A549 (cell line): ENCODE measurements around the gene KRT5. TPM values are rescaled to one million over a fixed set of nuclear protein-coding genes. Genes with fewer than 3 reads are reported as not detected.

Experiments used
- ATAC-seq, 2 experiments: fragments of 200-7000 bp in 1 of 2; fragments of >200 bp in 1 of 2; cut with Nextera tagmentation in 1 of 2; cut with Tn5 transposase in 1 of 2; 3 replicates each; pipeline versions ENCODE4 v1.8.0 to v1.9.1; 2018 to 2020; ENCODE audit warnings: mild to moderate bottlenecking in 1 of 2, moderate library complexity in 1 of 2
- CTCF ChIA-PET: fragments of 300-600 bp; sonication (Branson Sonifier 250); formaldehyde crosslinking; extraction: SDS; loops from one replicate; lab custom pipeline; 2021; ENCODE audit warnings: antibody characterized with exemption, inconsistent platforms; lab: Yijun Ruan, JAX
- POLR2A ChIA-PET: fragments of 350-600 bp; formaldehyde crosslinking; extraction: SDS; loops from one replicate; lab custom pipeline; 2021; ENCODE audit warnings: antibody characterized with exemption, inconsistent platforms; lab: Yijun Ruan, JAX
- DNase-seq, 2 experiments: peaks; one replicate each; pipeline versions ENCODE4 v3.0.0 to v3.0.0-alpha.2; 2011 to 2016; ENCODE audit warnings: low read depth in 1 of 2, low spot score in 1 of 2
- FAIRE-seq: peaks from 2 replicates; lab custom pipeline; 2011; peaks lifted over from hg19 to GRCh38; lab: Jason Lieb, UNC
- H3K27ac ChIP-seq, 2 experiments: fragments of >200 bp; sonication (Bioruptor Twin); formaldehyde crosslinking; 3 replicates each; pipeline ENCODE4 v1.5.1; 2016 to 2017
- H3K4me1 ChIP-seq: fragments of >200 bp; sonication (Bioruptor Twin); formaldehyde crosslinking; 3 replicates; pipeline ENCODE4 v1.6.1; 2016
- H3K4me2 ChIP-seq: fragments of >200 bp; sonication (Bioruptor Twin); formaldehyde crosslinking; 3 replicates; pipeline ENCODE4 v1.6.1; 2016
- H3K4me3 ChIP-seq: fragments of >200 bp; sonication (Bioruptor Twin); formaldehyde crosslinking; 3 replicates; pipeline ENCODE4 v1.5.1; 2016
- H3K9me3 ChIP-seq: fragments of >200 bp; sonication (Bioruptor Twin); formaldehyde crosslinking; 3 replicates; pipeline ENCODE4 v1.6.1; 2016
- ATOH8 ChIP-seq: fragments of 250-450 bp; sonication (Bioruptor Pico); IDR thresholded peaks from 2 replicates; pipeline ENCODE4 v1.5.0; 2020; ENCODE audit warnings: low read depth, mild to moderate bottlenecking, moderate library complexity
- BCL3 ChIP-seq: fragments of >200 bp; sonication (Bioruptor Twin); formaldehyde crosslinking; IDR thresholded peaks from 3 replicates; pipeline ENCODE4 v1.6.1; 2016
- BHLHE40 ChIP-seq: IDR thresholded peaks from 2 replicates; pipeline ENCODE4 v1.6.1; 2012; ENCODE audit warnings: low read depth, low read length, inconsistent platforms
- CBX8 ChIP-seq: fragments of 200-600 bp; sonication (generic); IDR thresholded peaks from 2 replicates; pipeline ENCODE4 v1.6.1; 2016
- CHD2 ChIP-seq: fragments of 150-350 bp; IDR thresholded peaks from 2 replicates; pipeline ENCODE4 v1.6.1; 2014; ENCODE audit warnings: low read length; ENCODE audit not compliant: partially characterized antibody
- E2F6 ChIP-seq: IDR thresholded peaks from 2 replicates; pipeline ENCODE4 v1.6.1; 2012; ENCODE audit warnings: low read depth, borderline replicate concordance
- EP300 ChIP-seq, 2 experiments: fragments of >200 bp; sonication (Bioruptor Twin); formaldehyde crosslinking; IDR thresholded peaks; 2 replicates in 1 of 2; 3 replicates in 1 of 2; pipeline ENCODE4 v1.6.1; 2016 to 2017
- FOSB ChIP-seq: fragments of 250-450 bp; sonication (Bioruptor Pico); IDR thresholded peaks from 2 replicates; pipeline ENCODE4 v1.5.0; 2020; ENCODE audit warnings: mild to moderate bottlenecking, moderate library complexity
- FOSL2 ChIP-seq, 2 experiments: fragments of 450-650 bp in 1 of 2; fragments of >200 bp in 1 of 2; sonication (Bioruptor Twin) in 1 of 2; formaldehyde crosslinking; IDR thresholded peaks; 2 replicates each; pipeline versions ENCODE4 v1.5.0 to v1.6.1; 2016 to 2020; ENCODE audit warnings: mild to moderate bottlenecking in 1 of 2, moderate library complexity in 1 of 2
- GATA3 ChIP-seq: IDR thresholded peaks from 2 replicates; pipeline ENCODE4 v1.6.1; 2012; ENCODE audit warnings: borderline replicate concordance
- HEYL ChIP-seq: fragments of 250-450 bp; sonication (Bioruptor Pico); IDR thresholded peaks from 2 replicates; pipeline ENCODE4 v1.8.0; 2021; ENCODE audit warnings: mild to moderate bottlenecking, moderate library complexity
- HMGXB4 ChIP-seq: fragments of 250-450 bp; sonication (Bioruptor Pico); IDR thresholded peaks from 2 replicates; pipeline ENCODE4 v1.5.0; 2021; ENCODE audit warnings: mild to moderate bottlenecking, moderate library complexity, borderline replicate concordance
- HOXB13 ChIP-seq: fragments of 250-450 bp; sonication (Bioruptor Pico); IDR thresholded peaks from 2 replicates; pipeline ENCODE4 v1.5.0; 2020; ENCODE audit warnings: low read depth, mild to moderate bottlenecking, moderate library complexity
- HOXB5 ChIP-seq: fragments of 250-450 bp; sonication (Bioruptor Pico); IDR thresholded peaks from 2 replicates; pipeline ENCODE4 v1.5.0; 2020; ENCODE audit warnings: mild to moderate bottlenecking, moderate library complexity
- JUN ChIP-seq, 2 experiments: fragments of >200 bp; sonication (Bioruptor Twin); formaldehyde crosslinking; IDR thresholded peaks; 2 replicates in 1 of 2; 3 replicates in 1 of 2; pipeline ENCODE4 v1.6.1; 2016 to 2017
- KDM1A ChIP-seq: fragments of 200-600 bp; sonication (generic); IDR thresholded peaks from 2 replicates; pipeline ENCODE4 v1.6.1; 2016; ENCODE audit warnings: low read depth, mild to moderate bottlenecking
- KDM5A ChIP-seq: fragments of 200-600 bp; sonication (generic); IDR thresholded peaks from 2 replicates; pipeline ENCODE4 v1.6.1; 2016; ENCODE audit warnings: antibody characterized with exemption, mild to moderate bottlenecking
- MAZ ChIP-seq: fragments of 150-350 bp; IDR thresholded peaks from 2 replicates; pipeline ENCODE4 v1.6.1; 2014; ENCODE audit warnings: antibody characterized with exemption, low read depth, low read length, borderline replicate concordance
- NFE2L2 ChIP-seq: fragments of 150-350 bp; conservative IDR thresholded peaks from 2 replicates; pipeline ENCODE4 v1.6.1; 2014; ENCODE audit warnings: low read length
- NPAS2 ChIP-seq: fragments of 250-450 bp; sonication (Bioruptor Pico); IDR thresholded peaks from 2 replicates; pipeline ENCODE4 v1.8.0; 2022; ENCODE audit warnings: mild to moderate bottlenecking, moderate library complexity, borderline replicate concordance
- NR3C1 ChIP-seq: fragments of >200 bp; sonication (Bioruptor Twin); formaldehyde crosslinking; IDR thresholded peaks from 3 replicates; pipeline ENCODE4 v1.6.1; 2017
- POLR2A ChIP-seq: IDR thresholded peaks from 2 replicates; pipeline ENCODE4 v1.6.1; 2012; ENCODE audit warnings: mild to moderate bottlenecking, low read length
- POLR2AphosphoS2 ChIP-seq: conservative IDR thresholded peaks from 2 replicates; pipeline ENCODE4 v1.6.1; 2012; ENCODE audit warnings: low read length, improper control_type of control experiment, inconsistent platforms
- RAD21 ChIP-seq, 2 experiments: fragments of >200 bp in 1 of 2; sonication (Bioruptor Twin) in 1 of 2; formaldehyde crosslinking in 1 of 2; IDR thresholded peaks in 1 of 2; conservative IDR thresholded peaks in 1 of 2; 2 replicates in 1 of 2; 3 replicates in 1 of 2; pipeline ENCODE4 v1.6.1; 2012 to 2018; ENCODE audit warnings: inconsistent platforms in 1 of 2
- RFX5 ChIP-seq: fragments of 450-650 bp; IDR thresholded peaks from 2 replicates; pipeline ENCODE4 v1.7.1; 2014; ENCODE audit warnings: antibody characterized with exemption, mild to moderate bottlenecking, moderate library complexity
- SREBF2 ChIP-seq: fragments of 450-650 bp; IDR thresholded peaks from 2 replicates; pipeline ENCODE4 v1.6.1; 2014; ENCODE audit warnings: mild to moderate bottlenecking, moderate library complexity
- TFCP2L1 ChIP-seq: fragments of 250-450 bp; sonication (Bioruptor Pico); IDR thresholded peaks from 2 replicates; pipeline ENCODE4 v1.5.0; 2021; ENCODE audit warnings: mild to moderate bottlenecking
- ZC3H11A ChIP-seq: fragments of 450-650 bp; IDR thresholded peaks from 2 replicates; pipeline ENCODE4 v1.6.1; 2014; ENCODE audit warnings: antibody characterized with exemption, mild to moderate bottlenecking
- ZFP36 ChIP-seq: fragments of 450-650 bp; IDR thresholded peaks from 2 replicates; pipeline ENCODE4 v1.6.1; 2014; ENCODE audit warnings: borderline replicate concordance; ENCODE audit not compliant: partially characterized antibody
- ZNF302 ChIP-seq: fragments of 250-450 bp; sonication (Bioruptor Pico); IDR thresholded peaks from 2 replicates; pipeline ENCODE4 v1.9.0; 2021; ENCODE audit warnings: inconsistent platforms, mild to moderate bottlenecking, moderate library complexity
- ZSCAN20 ChIP-seq: fragments of 250-450 bp; sonication (Bioruptor Pico); IDR thresholded peaks from 2 replicates; pipeline ENCODE4 v1.8.0; 2022; ENCODE audit warnings: mild to moderate bottlenecking, moderate library complexity
- WGBS: methylation state at CpG from one replicate; pipeline ENCODE4 v1.1.6; 2017; ENCODE audit errors: missing lambda C conversion rate; 5-methylcytosine and 5-hydroxymethylcytosine counted together
- polyA plus RNA-seq, 4 experiments: library from polyadenylated mRNA; depleted of rRNA in 3 of 4; stranded (reverse); fragments of >200 nt; fragmentation: RNase III in 1 of 4; extraction: RNeasy Plus Mini Kit Qiagen cat#74134 plus additional on column Dnase treatment in 1 of 4; gene quantifications; 2 replicates in 3 of 4; 3 replicates in 1 of 4; pipeline ENCODE4 v1.2.3, GENCODE V29; 2011 to 2017

The KRT5 gene
- polyA plus RNA-seq, 2 of the 4 experiments (the other 2 are of a cell fraction): 0.06 to 0.25 TPM

GRCh38 chr12:52515319-52515646 lies 4.9 kb downstream of the KRT5 start:
- H3K9me3 ChIP-seq: peaks cover 12% of the 10 kb centered on the region
- no peak for FAIRE-seq
- no peak overlapping the region for H3K4me2 ChIP-seq
- no peaks in the 10 kb centered on the region for H3K4me1 ChIP-seq
- 95% methylated on average over 1 of the region's 1 CpG for WGBS
- ATAC-seq: no peak
- ChIA-PET CTCF (interaction anchor here (0.6 to 2.9 kb wide), 7 partner anchors 9 to 465 kb away, joined by 3 to 10 read pairs (median 5); no protein-coding TSS in a partner anchor), POLR2A (no interaction called here)
- DNase-seq: no peak
- no peak overlapping the region for H3K4me3 ChIP-seq
- H3K27ac ChIP-seq: no peak overlapping the region
- TF ChIP-seq CBX8: no peak
- no peak for TF ChIP-seq POLR2A
- TF ChIP-seq HMGXB4: no peak
- no peak for TF ChIP-seq HOXB5 (CRISPR knock-in tag)
- no peak for TF ChIP-seq FOSL2 (IDR thresholded peaks at IDR 0.05)
- TF ChIP-seq FOSL2 (CRISPR knock-in tag; IDR thresholded peaks at IDR 0.05): no peak
- TF ChIP-seq RFX5: no peak
- TF ChIP-seq HEYL (CRISPR knock-in tag): no peak
- TF ChIP-seq JUN (IDR thresholded peaks at IDR 0.05): no peak
- no peak for TF ChIP-seq E2F6
- TF ChIP-seq ZNF302 (CRISPR knock-in tag): no peak
- no peak for TF ChIP-seq ZFP36
- TF ChIP-seq NPAS2 (CRISPR knock-in tag): no peak
- TF ChIP-seq GATA3: no peak
- TF ChIP-seq SREBF2: no peak
- no peak for TF ChIP-seq KDM5A

GRCh38 chr12:52514471-52515318 lies 5.5 kb downstream of the KRT5 start:
- H3K4me1 ChIP-seq: no peaks in the 10 kb centered on the region
- DNase-seq: no peak
- WGBS: 90% methylated on average over 8 of the region's 14 CpGs
- no peak for TF ChIP-seq NFE2L2
- no peak for TF ChIP-seq NR3C1
- TF ChIP-seq NPAS2 (CRISPR knock-in tag): no peak
- no peak for TF ChIP-seq BHLHE40
- no peak for TF ChIP-seq POLR2AphosphoS2
- no peak for TF ChIP-seq FOSB (CRISPR knock-in tag)
- TF ChIP-seq ZSCAN20 (CRISPR knock-in tag): no peak
- TF ChIP-seq KDM1A: no peak
- TF ChIP-seq HOXB13 (CRISPR knock-in tag): no peak
- TF ChIP-seq RAD21 (conservative IDR thresholded peaks at IDR 0.05 in 1 of 2, IDR thresholded peaks at IDR 0.05 in 1 of 2): no peak
- no peak for TF ChIP-seq EP300 (IDR thresholded peaks at IDR 0.05)
- no peak for TF ChIP-seq ZC3H11A
- TF ChIP-seq FOSL2 (IDR thresholded peaks at IDR 0.05): no peak
- TF ChIP-seq FOSL2 (CRISPR knock-in tag; IDR thresholded peaks at IDR 0.05): no peak
- TF ChIP-seq TFCP2L1 (CRISPR knock-in tag): no peak
- no peak for TF ChIP-seq MAZ
- no peak for TF ChIP-seq ATOH8
- no peak for TF ChIP-seq BCL3
- no peak for TF ChIP-seq CHD2
- no peak overlapping the region for H3K4me2 ChIP-seq
- CTCF ChIA-PET: interaction anchor here (0.6 to 2.9 kb wide), 7 partner anchors 15 to 466 kb away, joined by 3 to 10 read pairs (median 4); no protein-coding TSS in a partner anchor
- POLR2A ChIA-PET: no interaction called here
- no peak for FAIRE-seq
- ATAC-seq: no peak
- H3K27ac ChIP-seq: no peak overlapping the region
- peaks cover 13% of the 10 kb centered on the region for H3K9me3 ChIP-seq
- H3K4me3 ChIP-seq: no peak overlapping the region
